Adrenal gland (tissue), 19 donors: Measurements from ENCODE around the gene LIMS4. TPM values are rescaled to one million over a fixed set of nuclear protein-coding genes. Genes with fewer than 3 reads are reported as not detected.
"Not testable (repeated sequence)": the region's sequence is repeated elsewhere in the genome, so short reads cannot be mapped to it uniquely, and the experiment has no call there.

Source experiments
- DNase-seq, 7 donors: peaks; one replicate each; pipeline ENCODE4 v3.0.0-alpha.2; 2019 to 2020
- H3K27ac ChIP-seq, 5 donors: fragments of 200-600 bp; sonication (generic) in 4 of 5; 1 replicate in 3 of 5; 2 replicates in 2 of 5; pipeline versions ENCODE4 v1.5.1 to v1.8.0; 2016 to 2020; ENCODE audit warnings: mild to moderate bottlenecking in 1 of 5
- H3K27me3 ChIP-seq: fragments of 200-600 bp; 2 replicates; pipeline ENCODE4 v1.8.0; 2021
- H3K36me3 ChIP-seq, 2 donors: fragments of 200-600 bp; replicated peaks in 1 of 2; 1 replicate in 1 of 2; 2 replicates in 1 of 2; pipeline versions ENCODE4 v1.5.1 to v1.8.0; 2018 to 2022
- H3K4me1 ChIP-seq, 2 donors: fragments of 200-600 bp; replicated peaks in 1 of 2; 1 replicate in 1 of 2; 2 replicates in 1 of 2; pipeline versions ENCODE4 v1.5.1 to v1.8.0; 2018 to 2021
- H3K4me3 ChIP-seq, 4 donors: fragments of 200-600 bp; sonication (generic) in 3 of 4; one replicate each; pipeline ENCODE4 v1.5.1; 2016 to 2018
- H3K9me3 ChIP-seq, 3 donors: fragments of 200-600 bp; sonication (generic) in 1 of 3; replicated peaks in 1 of 3; 1 replicate in 2 of 3; 2 replicates in 1 of 3; pipeline versions ENCODE4 v1.5.1 to v1.8.0; 2016 to 2021
- WGBS, 4 donors: extraction: QIAGEN DNeasy Blood & Tissue Kit in 2 of 4; methylation state at CpG; one replicate each; pipeline versions ENCODE4 v1.1.5 to v1.1.7; 2013 to 2017; 5-methylcytosine and 5-hydroxymethylcytosine counted together
- intact Hi-C, 2 donors: fragments of 100-400 bp; cut with DNase I; formaldehyde crosslinking; loops; one replicate each; pipeline versions ENCODE4 v1.14.1 to v1.15.0; 2022 to 2023
- long read RNA-seq, 10 donors: library from polyadenylated mRNA in 3 of 10; unstranded in 2 of 10; stranded (forward) in 1 of 10; transcript quantifications; one replicate each; pipeline ENCODE4 v2.0.0 and lab custom pipeline, GENCODE V29; 2021 to 2026
- polyA plus RNA-seq, 3 donors: library from polyadenylated mRNA; stranded (reverse); fragments of 200-250 nt in 2 of 3; fragments of 350-450 nt in 1 of 3; fragmentation: Illumina TruSeq in 1 of 3; extraction: RNeasy Lipid Tissue Mini Kit (QIAGEN cat#74804) in 1 of 3; gene quantifications; one replicate each; pipeline ENCODE4 v1.2.3, GENCODE V29; 2013 to 2014
- total RNA-seq, 9 donors: library from RNA; depleted of rRNA in 4 of 9; stranded (reverse); fragments of >200 nt in 4 of 9; fragments of 120-200 nt in 1 of 9; fragmentation: NEBNext Ultra II Directional in 1 of 9; extraction: Animal tissue kit (Norgen Biotek cat#: 25700) in 1 of 9; gene quantifications; one replicate each; pipeline versions ENCODE4 v1.1.0 to v1.2.4, GENCODE V29; 2013 to 2023
- donor health status: healthy with polysubstance abuse.
- donor health status: Bipolar disorder and iron deficiency.
- donor health status: DM: yes; HTN: yes; CAD: no.
- donor health status: DM: no; HTN: no; CAD: no.
- donor health status: DM: no; HTN: no; CAD: no.
- donor health status: DM: yes; HTN: yes; CAD: no.

The LIMS4 gene, protein sequence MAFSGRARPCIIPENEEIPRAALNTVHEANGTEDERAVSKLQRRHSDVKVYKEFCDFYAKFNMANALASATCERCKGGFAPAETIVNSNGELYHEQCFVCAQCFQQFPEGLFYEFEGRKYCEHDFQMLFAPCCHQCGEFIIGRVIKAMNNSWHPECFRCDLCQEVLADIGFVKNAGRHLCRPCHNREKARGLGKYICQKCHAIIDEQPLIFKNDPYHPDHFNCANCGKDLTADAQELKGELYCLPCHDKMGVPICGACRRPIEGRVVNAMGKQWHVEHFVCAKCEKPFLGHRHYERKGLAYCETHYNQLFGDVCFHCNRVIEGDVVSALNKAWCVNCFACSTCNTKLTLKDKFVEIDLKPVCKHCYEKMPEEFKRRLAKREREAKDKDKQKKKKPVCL
- total RNA-seq, result 10 to 100 TPM in 5 of 9 donors, 1 to 10 TPM in 4; 5.5 to 30.7 (median 10.2) TPM
- polyA plus RNA-seq, result 10 to 100 TPM in 1 of 3 donors, 1 to 10 TPM in 2; 5.8 to 24.7 (median 6.3) TPM
- long read RNA-seq, donor 1, partial matches to known transcripts, result 0 of 3 reads
- long read RNA-seq, donor 1, other reads (novel, unspliced or antisense), result 0 of 3 reads
- long read RNA-seq, donor 2, partial matches to known transcripts, result 0 of 2 reads
- long read RNA-seq, donor 2, other reads (novel, unspliced or antisense), result 0 of 2 reads
- long read RNA-seq, donor 3, partial matches to known transcripts, result 0 of 2 reads
- long read RNA-seq, donor 3, other reads (novel, unspliced or antisense), result 0 of 2 reads
- long read RNA-seq, donor 4, partial matches to known transcripts, result 0 of 2 reads
- long read RNA-seq, donor 4, other reads (novel, unspliced or antisense), result 1 of 2 reads
- long read RNA-seq, donor 5, partial matches to known transcripts, result 0 of 5 reads
- long read RNA-seq, donor 5, other reads (novel, unspliced or antisense), result 0 of 5 reads
- long read RNA-seq, donor 6, partial matches to known transcripts, result 0 of 2 reads
- long read RNA-seq, donor 6, other reads (novel, unspliced or antisense), result 0 of 2 reads
- long read RNA-seq, donor 7, partial matches to known transcripts, result 0 of 4 reads
- long read RNA-seq, donor 7, other reads (novel, unspliced or antisense), result 0 of 4 reads
- long read RNA-seq, donor 8, transcript LIMS4-205 (3 exons, 957 nt), result major isoform, 6 of 7 reads
- long read RNA-seq, donor 8, partial matches to known transcripts, result 0 of 7 reads
- long read RNA-seq, donor 8, other reads (novel, unspliced or antisense), result 0 of 7 reads
- long read RNA-seq, donor 9, partial matches to known transcripts, result 0 of 2 reads
- long read RNA-seq, donor 9, other reads (novel, unspliced or antisense), result 0 of 2 reads
- long read RNA-seq, donor 10, partial matches to known transcripts, result 0 of 1 reads
- long read RNA-seq, donor 10, other reads (novel, unspliced or antisense), result 0 of 1 reads

DNA sequence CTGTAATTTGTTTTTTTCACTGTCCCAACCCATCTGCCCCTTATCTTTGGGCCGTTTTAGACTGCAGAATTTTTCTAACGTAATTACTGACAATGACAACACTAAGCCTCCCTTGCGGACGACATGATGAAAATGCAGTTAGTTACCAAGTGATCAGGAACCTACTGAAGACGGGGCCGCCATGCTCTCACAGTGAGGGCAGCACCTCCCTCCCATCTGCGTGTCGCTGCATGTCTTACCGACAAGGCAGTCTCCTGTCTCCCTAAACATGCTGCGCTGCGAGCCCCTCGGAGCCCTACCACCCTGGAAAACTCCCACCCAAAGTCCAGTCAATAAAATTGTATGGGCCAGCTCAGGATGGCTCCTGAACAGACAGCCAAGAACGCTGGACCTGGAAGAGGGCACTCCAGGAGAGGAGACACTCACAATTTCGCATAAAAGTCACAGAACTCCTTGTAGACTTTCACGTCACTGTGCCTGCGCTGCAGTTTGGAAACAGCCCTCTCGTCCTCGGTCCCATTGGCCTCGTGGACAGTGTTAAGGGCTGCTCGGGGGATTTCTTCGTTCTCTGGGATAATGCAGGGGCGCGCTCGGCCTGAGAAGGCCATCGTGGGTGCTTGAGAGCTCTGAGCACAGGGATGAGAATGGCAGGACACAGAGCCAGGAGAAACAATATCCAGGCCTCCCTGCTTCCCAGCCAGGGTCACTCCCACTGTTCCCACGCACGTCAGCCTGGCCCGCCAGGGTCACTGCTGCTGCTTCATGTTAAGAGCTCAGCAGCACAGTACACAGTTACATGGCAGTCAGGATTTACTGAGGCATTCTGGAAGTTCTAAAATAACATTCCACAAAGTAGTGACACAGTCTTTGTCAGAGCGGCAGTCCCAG lies at the start of gene LIMS4:
Gene LIMS4 (minus strand): TSS at position 646 of the 888 bp plus-strand sequence. CDS start 38 bp downstream, at position 608.
- DNase-seq, intact Hi-C loops, H3K4me3 ChIP-seq, H3K9me3 ChIP-seq, H3K4me1 ChIP-seq, H3K36me3 ChIP-seq, H3K27ac ChIP-seq, H3K27me3 ChIP-seq: not testable (repeated sequence)
- no CpG with 5 or more reads among the region's 29 CpGs for WGBS, 4 donors

DNA sequence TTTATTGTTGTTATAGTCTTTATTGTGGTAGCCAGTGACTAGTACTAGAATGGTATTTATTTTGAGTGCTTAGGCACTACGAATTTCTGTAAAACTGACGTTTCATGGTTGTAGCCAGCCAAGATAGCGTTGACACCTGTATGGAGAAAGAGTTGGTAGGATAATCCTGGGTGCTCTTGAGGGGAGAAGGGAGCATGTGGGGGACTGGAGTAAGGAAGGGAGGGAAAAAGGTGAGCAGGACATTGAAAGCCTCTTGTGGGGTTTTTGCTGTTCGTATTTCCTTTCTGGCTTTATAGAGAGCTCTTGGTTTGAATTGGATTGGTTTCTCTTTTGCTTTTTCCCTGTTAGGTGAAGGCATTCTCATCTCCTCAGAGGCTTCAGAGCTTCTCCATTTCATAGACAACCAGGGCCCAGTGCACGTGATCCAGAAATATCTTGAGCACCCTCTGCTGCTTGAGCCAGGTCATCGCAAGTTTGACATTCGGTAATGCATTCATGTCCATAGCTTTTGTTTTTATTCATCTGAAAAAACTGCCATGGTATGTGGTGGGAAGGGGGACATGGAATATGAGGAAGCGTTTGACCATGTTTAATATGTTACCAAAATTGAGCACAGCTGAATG lies 27.2 kb upstream of the LIMS4 start:
- H3K27ac ChIP-seq, H3K4me1 ChIP-seq, H3K9me3 ChIP-seq, DNase-seq, H3K27me3 ChIP-seq, H3K4me3 ChIP-seq, H3K36me3 ChIP-seq, intact Hi-C loops: not testable (repeated sequence)
- WGBS, 4 donors, result no CpG with 5 or more reads among the region's 8 CpGs

DNA sequence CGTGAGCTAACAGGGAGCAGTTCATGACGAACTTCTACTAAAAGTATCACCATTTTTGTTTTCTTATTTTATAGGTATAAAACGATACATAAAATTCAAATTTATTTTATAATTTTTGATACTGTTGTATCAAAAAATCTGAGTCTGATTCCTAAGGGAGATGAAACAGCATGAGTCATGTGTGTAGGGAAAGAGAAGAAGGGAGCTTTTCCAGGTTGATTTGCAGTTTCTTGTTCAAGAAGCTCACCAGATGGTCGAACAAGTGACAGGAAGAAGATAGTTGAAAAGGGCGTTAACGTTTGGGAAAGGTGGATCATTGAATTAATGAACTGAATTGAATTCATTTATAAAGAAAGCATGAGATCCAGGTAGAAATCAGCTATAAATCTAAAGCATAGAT lies 23.4 kb upstream of the LIMS4 start:
- H3K36me3 ChIP-seq, H3K4me3 ChIP-seq, intact Hi-C loops, H3K4me1 ChIP-seq, H3K27me3 ChIP-seq, H3K9me3 ChIP-seq, DNase-seq, H3K27ac ChIP-seq: not testable (repeated sequence)
- no CpG with 5 or more reads among the region's 6 CpGs for WGBS, 4 donors

DNA sequence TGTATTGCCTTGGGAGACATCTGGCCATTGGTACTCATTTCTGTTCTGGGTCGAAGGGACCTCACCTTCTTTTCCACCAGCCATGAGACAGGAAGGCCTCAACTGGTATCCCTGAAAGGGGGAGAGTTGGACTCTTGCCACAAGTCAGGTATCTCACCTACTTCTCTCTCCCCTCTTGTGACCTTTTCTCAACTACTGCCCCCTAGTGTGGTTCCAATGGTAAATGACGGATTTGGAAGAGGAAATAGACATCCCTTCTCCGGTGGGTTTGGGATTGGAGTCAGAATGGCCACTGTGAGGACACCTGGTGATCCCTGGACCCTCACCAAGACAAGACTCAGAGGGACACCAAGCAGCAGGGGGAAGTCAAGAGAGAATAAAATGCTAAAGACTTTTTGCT lies 21.9 kb upstream of the LIMS4 start:
- H3K4me3 ChIP-seq, H3K36me3 ChIP-seq, H3K9me3 ChIP-seq, H3K4me1 ChIP-seq, H3K27ac ChIP-seq, intact Hi-C loops, DNase-seq, H3K27me3 ChIP-seq: not testable (repeated sequence)
- WGBS, 4 donors, result no CpG with 5 or more reads among the region's 3 CpGs

DNA sequence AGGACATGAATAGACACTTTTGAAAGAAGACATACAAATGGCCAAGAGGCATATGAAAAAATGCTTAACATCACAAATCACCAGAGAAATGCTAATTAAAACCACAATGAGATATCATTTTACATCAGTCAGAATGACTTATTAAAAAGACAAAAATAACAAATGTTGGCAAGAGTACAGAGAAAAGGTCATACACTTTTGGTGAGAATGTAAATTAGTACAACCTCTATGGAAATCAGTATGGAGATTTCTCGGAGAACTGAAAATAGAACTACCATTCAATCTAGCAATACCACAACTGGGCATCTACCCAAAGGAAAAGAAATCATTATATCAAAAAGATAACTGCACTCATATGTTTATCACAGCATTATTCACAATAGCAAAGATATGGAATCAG lies 16.4 kb upstream of the LIMS4 start:
- not testable (repeated sequence) for H3K9me3 ChIP-seq

DNA sequence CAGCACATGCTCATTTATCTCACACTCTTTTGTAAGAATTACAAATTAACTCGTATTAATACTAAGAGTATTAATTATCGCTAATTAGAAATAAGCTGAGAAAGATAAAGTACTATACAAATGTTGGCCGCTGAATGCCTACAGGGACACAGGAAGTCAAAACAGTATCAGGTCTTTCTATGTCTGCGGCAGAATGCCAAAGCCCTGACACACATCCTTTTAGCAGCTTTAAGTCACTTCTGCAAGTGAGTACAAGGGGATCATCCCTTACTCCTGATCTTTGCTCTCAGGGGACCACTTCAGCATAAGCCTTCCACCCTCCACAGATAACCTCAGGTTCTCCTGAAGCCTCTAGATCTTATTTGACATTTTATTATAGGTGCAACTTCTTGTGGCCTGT lies 10.1 kb upstream of the LIMS4 start:
- H3K27ac ChIP-seq, H3K27me3 ChIP-seq, DNase-seq, H3K4me1 ChIP-seq, H3K4me3 ChIP-seq, H3K9me3 ChIP-seq, H3K36me3 ChIP-seq, intact Hi-C loops: not testable (repeated sequence)
- WGBS, 4 donors, result no CpG with 5 or more reads among the region's 4 CpGs

More for the DNA sequence above, 16.4 kb upstream of the LIMS4 start:
- H3K27ac ChIP-seq, H3K27me3 ChIP-seq, H3K4me1 ChIP-seq, H3K36me3 ChIP-seq, DNase-seq, intact Hi-C loops, H3K4me3 ChIP-seq: not testable (repeated sequence)
- no CpG with 5 or more reads among the region's 1 CpG for WGBS, 4 donors

DNA sequence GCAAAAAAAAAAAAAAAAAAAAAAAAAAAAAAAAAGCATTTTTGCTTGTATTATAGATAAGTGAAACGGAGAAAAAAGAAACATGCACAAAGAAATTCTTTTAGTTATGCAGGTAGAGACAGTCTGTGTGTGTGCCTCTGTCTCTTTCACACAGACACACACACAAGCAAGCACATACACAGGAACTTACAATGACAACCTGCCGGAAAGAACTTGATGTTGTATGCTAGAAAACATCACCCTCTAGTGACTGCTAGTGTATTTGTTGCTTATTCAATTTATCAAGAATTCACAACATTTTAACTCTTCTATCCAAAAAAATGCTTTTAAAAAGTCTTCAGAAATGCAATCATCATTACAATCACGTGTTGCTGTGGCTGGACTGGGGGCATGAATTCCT lies 8.6 kb upstream of the LIMS4 start:
- H3K4me3 ChIP-seq, H3K4me1 ChIP-seq, H3K36me3 ChIP-seq, H3K9me3 ChIP-seq, H3K27me3 ChIP-seq, intact Hi-C loops, H3K27ac ChIP-seq, DNase-seq: not testable (repeated sequence)
- no CpG with 5 or more reads among the region's 3 CpGs for WGBS, 4 donors

DNA sequence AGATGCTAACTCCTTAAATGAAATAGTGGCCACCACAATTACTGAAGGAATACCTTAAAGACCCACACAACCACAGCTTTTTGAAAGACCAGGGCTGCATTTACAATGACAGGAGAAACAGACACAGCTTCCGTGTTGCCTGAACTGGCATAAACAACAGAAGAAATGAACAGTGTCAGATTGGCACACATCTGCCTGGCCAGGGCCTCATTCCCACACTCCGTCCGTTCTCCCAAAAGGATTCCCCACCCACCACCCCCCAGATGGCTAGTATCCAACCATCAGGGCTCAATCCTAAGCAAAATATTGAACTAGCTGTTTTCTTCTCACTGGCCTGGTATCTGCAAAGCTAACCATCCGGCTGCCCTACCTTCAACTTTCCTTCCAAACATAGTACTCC lies 7.5 kb upstream of the LIMS4 start:
- WGBS, 4 donors, result no CpG with 5 or more reads among the region's 4 CpGs
- intact Hi-C loops, H3K27ac ChIP-seq, H3K27me3 ChIP-seq, DNase-seq, H3K4me1 ChIP-seq, H3K4me3 ChIP-seq, H3K9me3 ChIP-seq, H3K36me3 ChIP-seq: not testable (repeated sequence)

DNA sequence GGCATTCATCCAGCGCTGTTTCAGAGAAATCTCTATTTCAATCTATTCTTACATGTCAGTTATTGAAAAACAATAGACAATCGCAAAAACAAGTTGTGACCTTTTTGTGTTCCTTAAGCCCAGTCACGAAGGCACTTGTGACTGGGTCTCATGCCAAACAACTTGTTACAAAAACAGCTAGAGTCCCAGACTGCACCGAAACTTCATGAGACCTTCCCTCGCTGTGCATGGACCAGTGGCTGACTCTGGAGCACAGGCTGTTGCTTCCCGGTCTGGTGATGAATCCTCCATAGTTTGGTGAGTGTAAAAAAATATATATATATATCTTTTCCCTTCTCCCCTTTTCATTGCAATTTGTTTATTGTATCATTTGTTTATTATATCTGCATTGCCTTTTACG lies 4.8 kb upstream of the LIMS4 start:
- intact Hi-C loops, H3K4me1 ChIP-seq, H3K27me3 ChIP-seq, H3K27ac ChIP-seq, H3K36me3 ChIP-seq, H3K4me3 ChIP-seq, DNase-seq, H3K9me3 ChIP-seq: not testable (repeated sequence)
- no CpG with 5 or more reads among the region's 7 CpGs for WGBS, 4 donors
